GM18868 (cell line): Measurements from ENCODE around the gene PLAC8.
"Not testable (repeated sequence)": the region's sequence is repeated elsewhere in the genome, so short reads cannot be mapped to it uniquely, and the experiment has no call there.

Experiments
- ATAC-seq: cut with Tn5 transposase; IDR thresholded peaks from one replicate; pipeline ENCODE4 v1.9.1; 2021; ENCODE audit warnings: mild to moderate bottlenecking, moderate library complexity; ENCODE audit not compliant: unreplicated experiment

The PLAC8 gene

DNA sequence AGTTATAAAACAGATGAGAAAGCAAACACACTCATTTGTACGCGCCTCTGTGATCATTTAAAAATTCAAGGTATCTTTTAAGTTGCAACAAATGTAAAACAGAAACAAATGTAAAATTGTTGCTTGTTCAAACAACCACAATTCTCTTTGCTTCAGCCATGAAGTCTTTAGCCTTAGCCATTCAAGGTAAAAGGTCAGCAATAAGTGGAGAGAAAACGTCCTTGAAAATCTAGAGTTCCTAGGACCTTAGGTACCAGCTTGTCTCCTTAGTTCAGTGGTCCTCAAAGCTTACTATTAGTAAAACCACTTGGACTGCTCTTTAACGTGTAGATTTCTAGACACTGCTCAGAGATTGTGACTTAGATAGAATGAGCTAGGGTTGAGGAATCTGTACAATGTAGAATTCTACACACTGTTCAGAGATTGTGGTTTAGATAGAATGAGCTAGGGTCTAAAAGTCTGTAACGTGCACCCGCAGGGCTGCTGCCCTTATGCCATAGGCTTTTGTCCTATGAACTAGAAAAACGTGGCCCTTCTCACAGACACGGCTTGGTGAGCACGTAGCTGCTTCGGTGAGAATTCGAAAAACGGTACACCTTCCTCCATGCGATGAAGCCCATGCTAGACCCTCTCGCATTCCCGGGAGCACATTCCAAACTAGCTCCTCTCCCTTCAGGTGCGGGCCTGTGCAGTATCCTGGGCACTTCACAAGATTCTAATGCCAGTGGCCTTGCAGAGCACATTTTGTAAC is 1.7 kb downstream of the PLAC8 start:
- ATAC-seq: no peak

DNA sequence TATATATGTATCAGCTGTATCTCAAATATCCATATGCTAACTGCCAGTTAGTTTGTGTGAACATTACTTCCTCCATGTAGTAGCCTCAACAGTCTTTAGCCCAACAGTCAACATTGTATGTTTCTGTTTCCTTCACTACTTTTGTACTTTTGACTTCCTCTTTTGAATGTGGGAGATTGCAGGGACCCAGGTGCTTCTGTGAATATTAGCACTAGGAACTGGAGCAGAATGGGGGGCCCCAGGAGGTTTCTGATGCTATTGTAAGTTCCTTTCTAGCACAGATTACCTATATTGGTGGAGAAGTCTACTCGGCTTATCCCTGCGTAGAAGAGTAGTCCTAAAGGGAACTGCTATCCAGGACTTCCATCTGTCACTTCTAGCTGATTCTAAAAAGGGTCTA is 2.3 kb downstream of the PLAC8 start:
- ATAC-seq: peak; percentile 45

DNA sequence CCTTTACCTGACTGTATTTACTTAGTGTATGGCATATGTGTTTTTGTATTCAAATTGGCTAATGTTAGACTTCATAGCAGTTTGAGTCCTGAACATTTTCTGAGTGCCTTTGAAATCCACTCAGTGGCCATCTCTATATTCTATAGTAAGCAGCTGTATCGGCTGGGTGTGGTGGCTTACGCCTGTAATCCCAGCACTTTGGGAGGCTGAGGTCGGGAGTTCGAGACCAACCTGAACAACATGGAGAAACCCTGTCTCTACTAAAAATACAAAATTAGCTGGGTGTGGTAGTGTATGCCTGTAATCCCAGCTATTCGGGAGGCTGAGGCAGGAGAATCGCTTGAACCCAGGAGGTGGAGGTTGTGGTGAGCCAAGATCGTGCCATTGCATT is 2.8 kb downstream of the PLAC8 start:
- ATAC-seq: not testable (repeated sequence)

DNA sequence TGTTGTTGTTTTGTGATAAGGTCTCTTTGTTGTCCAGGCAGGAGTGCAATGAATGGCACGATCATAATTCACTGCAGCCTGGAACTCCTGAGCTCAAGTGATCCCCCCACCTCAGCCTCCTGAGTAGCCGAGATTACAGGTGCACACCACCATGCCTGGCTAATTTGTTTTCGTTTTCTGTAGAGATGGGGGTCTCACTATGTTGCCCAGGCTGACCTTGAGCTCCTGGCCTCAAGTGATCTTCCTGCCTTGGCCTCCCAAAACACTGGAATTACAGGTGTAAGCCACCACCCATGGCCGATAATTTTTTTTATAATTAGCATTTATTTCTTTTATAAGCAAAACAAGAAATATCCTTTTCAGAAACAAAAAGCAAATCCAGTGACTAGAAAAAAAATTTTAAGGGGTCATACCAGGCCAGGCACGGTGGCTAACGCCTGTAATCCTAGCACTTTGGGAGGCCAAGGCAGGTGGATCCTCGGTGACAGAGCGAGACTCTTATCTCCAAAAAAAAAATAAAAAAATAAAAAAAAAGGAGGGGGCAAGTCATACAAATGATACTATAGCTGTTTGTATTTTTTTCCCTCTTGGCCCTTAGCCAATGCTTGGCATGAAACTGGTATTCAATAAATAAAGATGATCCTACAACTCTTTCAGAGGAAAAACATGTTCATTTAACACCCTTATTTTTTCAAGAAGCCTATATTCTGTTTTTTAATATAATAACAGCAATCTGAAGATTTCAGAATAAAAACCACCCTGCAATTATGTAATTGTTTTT is 3.4 kb downstream of the PLAC8 start:
- ATAC-seq: no peak

DNA sequence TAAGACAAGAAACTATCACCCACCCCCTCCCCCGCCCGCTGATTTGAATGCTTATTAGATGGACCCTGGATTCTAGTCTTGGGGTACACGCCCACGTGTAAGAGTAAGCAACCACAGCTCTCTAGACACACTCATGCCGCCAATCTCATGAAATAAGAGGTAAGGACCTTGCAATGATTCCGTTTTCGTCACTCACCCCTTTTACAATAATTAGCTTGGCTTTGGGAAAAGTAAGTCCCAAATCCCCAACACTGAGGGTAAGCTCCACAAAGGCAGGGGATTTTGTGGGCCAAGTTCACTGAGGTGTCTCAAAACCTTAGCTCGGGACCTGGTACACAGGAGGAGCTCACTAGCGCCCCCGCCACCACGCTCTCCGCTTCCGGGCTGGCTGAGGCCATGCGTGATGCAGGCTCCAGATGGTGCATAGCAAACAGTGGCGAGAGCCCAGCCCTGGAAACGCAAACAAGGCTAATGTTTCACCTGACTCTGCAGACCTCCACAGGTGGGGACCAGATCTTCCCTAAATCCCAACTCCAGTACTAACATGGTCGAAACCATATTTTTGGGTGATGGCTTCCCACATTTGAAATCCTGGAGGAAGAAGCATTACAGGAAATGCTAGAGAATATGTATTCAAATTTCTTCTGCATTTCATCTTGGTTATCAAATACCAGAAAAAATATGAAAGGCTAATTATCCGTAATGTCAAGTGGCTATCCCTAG is 4.1 kb downstream of the PLAC8 start:
- ATAC-seq: peak; percentile 71

DNA sequence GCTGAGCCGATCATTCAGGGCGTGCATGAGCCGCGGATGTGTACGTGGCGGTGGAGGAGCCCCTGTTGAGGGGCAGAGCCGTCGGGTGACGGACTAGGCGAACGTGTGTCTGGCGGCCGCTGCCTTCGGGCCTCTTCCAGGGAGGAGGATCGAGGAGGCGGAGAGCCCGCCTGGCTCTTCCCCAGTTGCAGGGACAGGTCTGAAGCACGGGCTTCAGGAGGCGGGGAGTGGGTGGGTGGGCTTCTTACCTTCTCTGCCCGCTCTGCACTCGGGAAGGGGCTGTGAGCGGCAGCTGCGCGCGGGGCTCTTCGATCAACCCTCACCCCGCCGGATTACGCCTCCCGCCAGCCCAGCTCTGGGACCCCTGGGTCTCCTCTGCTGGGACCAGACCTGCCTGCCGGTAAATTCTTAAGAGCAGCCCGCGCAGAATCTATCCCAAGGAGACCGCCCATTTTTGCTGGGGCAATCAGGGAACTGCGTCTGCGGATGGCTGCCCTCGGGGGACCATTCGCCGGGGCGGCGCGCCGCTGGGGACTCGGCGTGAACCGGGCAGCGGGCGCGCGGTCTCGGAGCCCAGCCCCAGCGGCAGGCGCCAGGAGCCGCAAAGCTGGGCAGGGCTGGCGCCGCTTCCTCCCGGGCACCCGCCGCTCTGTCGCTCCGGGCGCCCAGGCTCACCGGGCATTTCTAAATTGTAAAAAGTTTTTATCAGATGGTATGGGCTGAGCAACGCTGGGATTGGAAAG is 4.9 kb downstream of the PLAC8 start:
- peak; percentile 8 for ATAC-seq

DNA sequence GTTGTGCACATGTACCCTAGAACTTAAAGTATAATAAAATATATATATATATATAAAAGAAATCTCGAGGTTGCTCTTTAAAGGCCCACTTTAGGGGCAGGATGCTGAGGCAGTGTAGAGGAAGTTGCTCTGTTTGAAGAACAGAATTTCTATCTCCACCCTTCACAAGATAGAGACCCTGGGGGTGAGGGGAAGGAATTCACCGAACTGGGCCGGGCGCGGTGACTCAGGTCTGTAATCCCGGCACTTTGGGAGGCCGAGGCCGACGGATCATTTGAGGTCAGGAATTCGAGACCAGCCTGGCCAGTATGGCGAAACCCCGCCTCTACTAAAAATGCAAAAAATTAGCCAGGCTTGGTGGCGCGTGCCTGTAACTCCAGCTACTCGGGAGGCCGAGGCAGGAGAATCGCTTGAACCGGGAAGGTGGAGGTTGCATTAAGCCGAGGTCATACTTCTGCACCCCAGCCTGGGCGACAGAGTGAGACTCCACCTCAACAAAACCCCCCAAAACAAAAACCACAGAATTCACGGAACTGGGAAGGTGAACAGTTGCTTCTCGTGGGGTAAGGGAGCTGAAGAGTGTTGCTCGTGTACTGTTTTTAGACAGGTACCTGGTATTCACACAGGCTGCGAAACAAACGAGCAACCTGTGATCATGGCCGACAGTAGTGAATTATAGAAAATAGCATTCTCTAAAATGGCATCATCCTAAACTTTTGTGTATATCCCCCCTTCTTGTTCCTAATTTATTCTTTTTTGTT is 6.2 kb downstream of the PLAC8 start:
- no peak for ATAC-seq

DNA sequence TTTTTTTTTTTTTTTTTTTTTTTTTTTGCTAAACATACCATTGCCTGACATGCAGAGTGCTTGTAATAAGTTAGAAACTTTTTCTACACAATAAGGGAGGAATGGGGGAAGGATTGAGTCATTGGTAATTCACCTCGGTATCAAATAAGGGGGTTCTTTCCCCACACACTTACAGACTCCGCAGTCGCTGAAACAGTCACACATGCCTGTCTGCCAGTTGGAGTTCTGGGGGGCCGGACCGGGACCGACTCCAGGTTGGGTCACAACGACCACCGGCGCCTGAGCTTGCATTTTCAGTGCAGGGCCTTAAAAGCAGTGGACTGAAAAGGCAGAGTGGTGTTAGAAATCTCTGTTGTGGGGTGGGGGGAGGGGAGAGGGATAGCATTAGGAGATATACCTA is 6.9 kb downstream of the PLAC8 start:
- no peak for ATAC-seq

DNA sequence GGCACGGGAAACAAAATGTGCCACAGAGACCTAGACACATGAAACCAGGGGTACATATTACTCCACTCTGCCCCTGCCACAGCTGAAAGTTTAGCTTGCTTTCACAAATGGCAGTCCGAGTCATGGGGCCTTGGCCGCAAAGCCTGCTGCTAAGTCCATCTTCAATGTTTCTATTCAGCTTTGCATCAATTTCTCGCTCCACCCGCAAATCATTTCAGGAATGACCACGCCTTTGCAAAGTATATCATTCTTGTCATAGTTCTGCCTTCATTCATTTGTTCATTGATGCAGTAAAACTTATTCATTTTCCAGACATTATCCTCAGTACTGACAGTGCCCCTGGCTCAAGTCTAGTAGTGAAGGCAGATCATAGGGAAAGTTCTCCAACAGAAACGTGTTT is 9.5 kb downstream of the PLAC8 start:
- ATAC-seq: no peak

DNA sequence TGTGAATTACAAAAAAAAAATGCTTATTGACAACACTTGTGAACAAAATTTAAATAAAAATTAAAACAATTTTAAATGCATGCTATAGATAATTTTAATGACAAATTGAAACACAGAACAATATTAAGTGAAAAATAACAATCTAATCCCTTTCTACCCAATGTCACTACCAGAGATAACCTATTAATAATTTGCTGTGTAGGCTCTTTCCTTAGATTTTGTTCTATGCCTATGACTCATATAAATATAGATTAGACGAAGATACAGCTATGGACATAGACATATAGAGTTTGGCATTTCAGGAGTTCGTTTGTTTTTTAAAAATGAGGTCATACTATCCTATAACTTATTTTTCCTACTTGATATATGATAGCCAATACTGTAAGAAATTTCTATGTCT is 18.1 kb downstream of the PLAC8 start:
- no peak for ATAC-seq

DNA sequence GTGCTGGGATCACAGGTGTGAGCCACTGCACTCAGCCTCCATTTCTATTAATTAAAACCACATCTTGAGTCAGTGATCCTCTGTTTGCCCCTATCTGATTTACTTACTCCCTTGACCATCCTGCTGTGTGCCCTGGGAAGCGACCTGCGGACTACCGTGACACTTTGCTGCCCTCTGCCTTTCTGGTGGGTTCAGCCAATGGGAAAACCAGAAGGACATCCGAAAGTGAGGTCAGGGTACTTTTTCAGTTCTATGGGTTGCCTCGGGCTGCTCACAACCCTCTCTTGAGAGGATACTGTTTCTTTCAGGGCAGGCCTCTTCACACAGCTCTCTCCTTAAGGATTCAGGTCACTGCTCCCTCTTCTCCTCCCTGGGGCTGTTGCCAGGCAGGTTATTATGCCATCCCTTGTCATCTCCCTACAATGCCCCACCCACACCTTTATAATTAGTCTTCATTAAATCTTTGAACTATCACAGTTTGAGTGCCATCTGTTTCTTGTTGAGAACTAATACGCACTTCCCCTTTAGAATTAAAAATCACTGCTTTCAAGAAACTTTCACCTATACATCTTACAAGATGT is 21.4 kb downstream of the PLAC8 start:
- no peak for ATAC-seq

DNA sequence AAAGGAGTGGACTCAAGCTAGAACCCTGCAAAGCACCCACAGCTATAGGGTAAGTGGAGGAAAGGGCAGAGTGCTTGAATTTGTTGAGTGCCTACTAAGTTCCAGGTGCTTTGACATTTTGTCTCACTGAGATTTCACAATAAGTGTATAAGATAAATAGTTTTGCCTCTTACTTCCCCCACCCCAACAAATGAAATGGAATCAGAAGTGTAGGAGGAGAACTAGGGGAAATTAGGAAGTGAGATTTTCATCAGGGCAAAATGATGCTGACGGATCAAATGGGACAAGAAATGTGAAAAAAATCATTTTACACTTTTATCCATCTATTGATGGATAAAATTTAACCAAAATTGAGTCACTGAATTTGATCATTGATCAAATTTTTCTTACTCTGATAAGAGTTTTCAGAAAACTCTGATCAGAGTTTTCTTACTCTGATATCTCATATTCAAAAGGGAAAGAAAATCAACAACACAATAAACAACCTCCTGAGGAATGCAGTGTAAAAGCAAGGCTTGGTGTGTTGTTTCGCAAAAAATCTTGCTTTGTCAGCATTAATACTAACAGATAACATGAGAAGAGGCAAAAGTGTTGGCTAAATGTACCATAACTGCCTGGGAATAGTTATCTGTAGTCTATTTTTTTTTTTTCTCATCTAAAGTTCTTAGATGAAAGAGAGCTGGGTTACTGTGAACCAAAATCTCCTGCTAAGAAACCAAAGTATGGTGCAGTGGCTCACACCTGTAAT is 24.9 kb downstream of the PLAC8 start:
- ATAC-seq: no peak

DNA sequence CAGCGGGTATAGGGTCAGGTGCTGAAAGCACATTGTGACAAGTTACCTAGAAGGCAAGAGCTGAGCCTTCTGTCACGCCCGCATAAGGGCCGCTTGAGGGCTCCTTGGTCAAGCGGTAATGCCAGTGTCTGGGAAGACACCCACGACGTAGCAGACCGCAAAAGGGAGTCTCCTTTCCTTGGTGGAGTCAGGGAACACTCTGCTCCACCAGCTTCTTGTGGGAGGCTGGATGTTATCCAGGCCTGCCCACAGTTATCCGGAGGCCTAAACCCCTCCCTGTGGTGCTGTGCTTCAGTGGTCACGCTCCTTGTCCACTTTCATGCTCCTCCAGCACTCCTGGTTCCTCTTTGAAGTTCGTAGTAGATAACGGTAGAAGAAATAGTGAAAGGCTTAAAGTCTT is 29.6 kb downstream of the PLAC8 start:
- ATAC-seq: not testable (repeated sequence)

DNA sequence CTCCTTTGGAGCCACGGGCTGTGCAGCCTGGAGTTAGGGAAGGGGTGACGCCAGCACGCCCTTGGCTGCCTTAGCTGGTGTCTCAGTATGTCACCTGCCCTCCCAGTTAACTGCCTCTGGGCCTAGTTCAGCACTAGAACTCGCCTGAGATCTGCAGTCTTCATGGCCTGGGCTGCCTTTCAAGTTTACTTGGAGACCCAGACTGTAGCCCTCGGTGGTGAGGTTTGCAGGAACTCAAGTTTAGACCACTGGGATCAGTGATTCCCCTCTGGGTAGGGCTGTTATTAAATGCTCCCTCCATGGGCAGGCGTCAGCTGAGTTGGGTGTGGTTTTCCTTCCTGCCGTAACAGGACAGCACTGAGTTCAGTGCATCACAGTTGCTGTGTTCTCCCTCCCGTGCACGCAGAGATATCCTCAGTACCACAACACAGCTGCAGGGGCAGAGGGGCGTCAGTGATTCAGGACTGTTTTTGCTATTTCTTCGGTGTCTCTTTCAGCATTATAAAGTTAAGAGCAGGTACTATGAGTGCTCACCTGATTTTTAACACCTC is 30.5 kb downstream of the PLAC8 start:
- peak; percentile 46 for ATAC-seq

DNA sequence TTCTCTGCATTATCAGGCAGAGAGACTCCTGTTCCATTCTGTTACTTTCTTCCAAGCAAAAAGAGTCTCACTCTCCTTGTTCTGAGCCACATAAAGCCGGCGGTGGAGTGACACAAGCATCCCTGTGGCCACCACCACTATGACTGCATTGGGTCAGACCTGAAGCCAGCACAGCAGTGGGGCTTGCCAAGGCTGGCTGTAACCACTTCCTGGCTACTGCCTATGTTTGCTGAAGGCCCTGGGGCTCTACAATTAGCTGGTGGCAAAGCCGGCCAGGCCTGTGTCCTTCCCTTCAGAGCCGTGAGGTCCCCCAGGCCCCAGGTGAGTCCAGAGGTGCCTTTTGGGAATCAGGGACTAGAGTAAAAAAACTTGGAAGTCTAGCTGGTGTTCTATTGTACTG is 31.8 kb downstream of the PLAC8 start:
- ATAC-seq: no peak

DNA sequence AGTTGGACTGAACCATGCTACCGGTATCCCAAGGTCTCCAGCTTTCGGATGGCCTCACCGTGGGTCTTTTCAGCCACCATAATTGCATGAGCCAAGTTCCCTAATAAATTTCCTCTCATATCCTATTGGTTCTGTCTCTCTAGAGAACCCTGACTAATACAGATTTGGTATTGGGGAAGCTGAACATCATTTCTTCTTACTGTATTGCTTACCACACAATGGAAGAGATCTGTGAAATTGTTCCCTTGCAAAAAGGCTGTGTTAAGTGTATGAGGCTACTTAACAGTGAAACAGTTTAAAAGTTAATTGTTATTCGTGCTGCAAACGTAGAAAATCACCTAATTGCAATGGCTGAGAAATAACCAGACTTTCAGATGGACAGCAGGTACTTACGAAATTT is 34.0 kb downstream of the PLAC8 start:
- no peak for ATAC-seq

DNA sequence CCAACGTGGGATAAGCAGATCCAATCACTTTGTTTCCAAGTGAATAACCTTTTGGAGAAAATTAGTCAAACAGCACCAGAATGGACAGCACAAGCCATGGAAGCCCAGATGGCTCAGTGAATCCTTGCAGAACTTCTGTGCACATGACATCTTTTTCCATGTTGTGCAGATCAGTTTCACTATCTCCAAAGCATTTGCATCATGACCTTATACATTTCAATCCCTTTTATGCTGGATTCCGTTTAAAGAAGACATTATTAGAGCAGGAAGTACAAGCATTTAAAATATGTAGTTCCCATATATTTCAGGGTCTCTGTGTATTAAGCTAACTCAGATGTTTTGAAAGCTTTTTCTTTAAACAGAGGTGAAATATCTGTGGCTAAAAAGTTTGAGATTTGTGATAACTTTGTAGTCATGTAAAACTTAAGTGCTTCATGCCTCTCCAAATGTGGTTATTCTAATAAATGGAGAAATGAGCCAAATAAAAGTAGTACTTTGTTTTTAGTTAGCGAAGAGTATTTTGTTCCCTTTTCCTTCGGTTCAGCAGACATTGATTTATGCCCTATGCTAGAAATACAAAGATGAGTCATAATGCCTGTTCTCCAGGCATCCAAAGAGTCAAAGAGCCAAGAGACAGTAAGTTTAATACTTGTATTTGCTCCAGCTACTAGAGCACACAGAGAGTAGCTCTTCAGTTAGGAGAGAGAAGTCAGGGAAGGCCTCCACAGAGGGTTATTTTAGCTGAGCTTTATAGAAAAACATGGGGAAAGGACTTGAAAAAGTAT is 39.0 kb downstream of the PLAC8 start:
- ATAC-seq: no peak

DNA sequence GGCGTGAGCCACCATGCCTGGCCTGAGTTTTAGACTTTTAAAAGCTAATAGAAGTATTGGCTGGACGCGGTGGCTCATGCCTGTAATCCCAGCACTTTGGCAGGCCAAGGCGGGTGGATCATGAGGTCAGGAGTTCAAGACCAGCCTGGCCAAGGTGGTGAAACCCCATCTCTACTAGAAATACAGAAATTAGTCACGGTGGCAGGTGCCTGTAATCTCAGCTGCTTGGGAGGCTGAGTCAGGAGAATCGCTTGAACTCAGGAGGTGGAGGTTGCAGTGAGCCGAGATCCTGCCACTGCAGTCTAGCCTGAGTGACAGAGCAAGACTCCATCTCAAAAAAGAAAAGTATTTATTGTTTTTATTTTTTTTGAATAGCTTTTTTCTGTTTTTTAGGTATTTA is 39.7 kb downstream of the PLAC8 start:
- not testable (repeated sequence) for ATAC-seq
